Measurements from ENCODE around the gene KIF3A.

Gene KIF3A

GRCh38 chr5:132746954-132747615, 9.7 kb upstream of the KIF3A start, which contains the start of gene CCNI2:
TSS of gene CCNI2 (plus strand) at chr5:132747426. CDS start at chr5:132747496, 70 bp downstream.
- in situ Hi-C loops (cut with MboI; ENCODE audit: low pct_unique_long_range_greater_than_20kb, low sequenced_read_pairs, unreplicated experiment), result no loop called here
- TF ChIP-seq CTCF (IDR thresholded peaks at IDR 0.05; ENCODE audit: extremely low read depth, insufficient read depth, missing control alignments), result peak; percentile 53
- peak; percentile 76 for DNase-seq (ENCODE audit: low spot score)

GRCh38 chr5:132746592-132746953, 9.2 kb upstream of the KIF3A start:
- in situ Hi-C loops (cut with MboI; ENCODE audit: low pct_unique_long_range_greater_than_20kb, low sequenced_read_pairs, unreplicated experiment), result no loop called here
- DNase-seq (ENCODE audit: low spot score), result no peak
- TF ChIP-seq CTCF (IDR thresholded peaks at IDR 0.05; ENCODE audit: extremely low read depth, insufficient read depth, missing control alignments), result no peak

- in situ Hi-C loops (cut with MboI; ENCODE audit: low pct_unique_long_range_greater_than_20kb, low sequenced_read_pairs, unreplicated experiment), result no loop called here
- DNase-seq (ENCODE audit: low spot score), result no peak
- no peak for TF ChIP-seq CTCF (IDR thresholded peaks at IDR 0.05; ENCODE audit: extremely low read depth, insufficient read depth, missing control alignments)
Measured at GRCh38 chr5:132744659-132745058, 7.3 kb upstream of the KIF3A start.

GRCh38 chr5:132742626-132743025, 5.3 kb upstream of the KIF3A start:
- in situ Hi-C loops (cut with MboI; ENCODE audit: low pct_unique_long_range_greater_than_20kb, low sequenced_read_pairs, unreplicated experiment), result no loop called here
- TF ChIP-seq CTCF (IDR thresholded peaks at IDR 0.05; ENCODE audit: extremely low read depth, insufficient read depth, missing control alignments), result no peak
- no peak for DNase-seq (ENCODE audit: low spot score)

GRCh38 chr5:132742158-132742557, 4.8 kb upstream of the KIF3A start:
- no peak for DNase-seq (ENCODE audit: low spot score)
- TF ChIP-seq CTCF (IDR thresholded peaks at IDR 0.05; ENCODE audit: extremely low read depth, insufficient read depth, missing control alignments), result no peak
- in situ Hi-C loops (cut with MboI; ENCODE audit: low pct_unique_long_range_greater_than_20kb, low sequenced_read_pairs, unreplicated experiment), result no loop called here

- no peak for TF ChIP-seq CTCF (IDR thresholded peaks at IDR 0.05; ENCODE audit: extremely low read depth, insufficient read depth, missing control alignments)
- in situ Hi-C loops (cut with MboI; ENCODE audit: low pct_unique_long_range_greater_than_20kb, low sequenced_read_pairs, unreplicated experiment), result no loop called here
- no peak for DNase-seq (ENCODE audit: low spot score)
Measured at GRCh38 chr5:132739232-132739631, 1.9 kb upstream of the KIF3A start.
